ENCODE data around the gene MEOX2.

MEOX2 gene

DNA sequence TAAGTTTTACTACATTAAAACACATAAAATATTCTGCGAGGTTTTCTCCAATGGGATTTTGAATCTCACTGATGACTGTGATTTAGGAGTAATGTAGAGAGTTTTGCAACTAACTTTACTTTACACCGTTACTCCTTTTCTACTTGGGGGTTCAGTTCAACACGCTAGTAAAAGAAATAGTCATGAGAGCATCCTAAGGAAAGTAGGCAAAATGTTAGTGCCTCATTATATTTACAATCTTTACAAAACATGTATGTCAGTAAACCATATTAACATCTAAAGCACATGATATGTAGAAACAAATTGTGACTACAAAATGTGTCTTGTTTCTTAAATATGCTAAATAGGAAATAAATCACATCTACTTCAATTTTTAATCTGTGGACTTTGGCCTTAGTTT lies 6.0 kb downstream of the MEOX2 start:
- no peak for DNase-seq

DNA sequence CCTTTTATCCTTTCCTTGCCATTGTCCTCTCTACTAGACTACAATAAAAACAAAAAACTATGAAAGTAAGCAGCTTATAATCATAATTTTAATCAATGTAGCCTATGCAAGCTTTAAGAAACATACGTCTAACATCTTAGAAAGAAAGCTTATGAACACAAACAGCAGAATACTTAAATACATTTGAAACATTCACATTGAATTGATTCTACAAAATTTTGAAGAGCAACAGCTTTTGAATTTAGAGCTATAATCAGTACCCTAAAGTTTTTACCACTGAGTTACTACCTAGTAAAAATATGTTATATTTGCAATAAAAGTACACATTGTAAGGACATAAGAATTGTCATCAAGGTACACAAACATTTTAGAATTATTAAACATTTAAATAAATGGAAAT lies 7.2 kb downstream of the MEOX2 start:
- no peak for DNase-seq

DNA sequence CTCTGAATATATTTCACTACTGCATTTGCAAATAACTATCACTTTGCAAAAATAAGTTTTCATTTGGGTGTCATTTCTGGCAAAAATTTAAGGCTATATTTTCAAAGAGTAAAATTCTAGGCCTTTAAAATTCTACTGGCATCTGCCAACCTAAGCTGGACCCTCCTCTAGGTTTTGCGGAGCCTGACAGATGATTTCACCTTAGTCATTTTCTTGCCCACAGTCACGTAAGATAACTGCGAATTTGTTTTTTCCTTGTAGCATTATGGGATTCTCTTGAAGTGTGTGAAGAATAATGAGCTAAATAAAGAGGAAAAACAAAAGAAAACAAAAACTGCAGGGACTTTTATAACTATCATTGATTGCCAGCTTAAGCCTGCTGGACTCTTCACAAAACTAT lies 7.8 kb downstream of the MEOX2 start:
- DNase-seq, result no peak

DNA sequence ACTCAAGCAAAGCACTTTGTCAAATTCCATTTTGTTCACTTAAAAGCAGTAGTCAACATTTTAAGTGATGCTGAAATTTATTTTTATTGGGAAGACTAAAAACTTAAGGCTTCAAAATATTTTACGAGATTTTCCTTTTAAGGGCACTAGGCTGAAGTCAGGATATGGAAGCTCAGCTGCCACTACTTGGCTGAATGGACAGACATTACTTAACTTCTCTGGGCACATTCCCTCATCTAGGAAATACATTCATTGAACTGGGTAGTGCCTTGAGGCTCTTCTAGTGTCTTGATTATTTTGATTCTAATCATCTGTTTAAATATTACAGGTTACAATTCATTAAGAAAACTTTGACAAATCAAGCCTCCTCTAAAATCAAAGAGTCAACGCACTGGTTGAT lies 11.1 kb downstream of the MEOX2 start:
- no peak for DNase-seq

DNA sequence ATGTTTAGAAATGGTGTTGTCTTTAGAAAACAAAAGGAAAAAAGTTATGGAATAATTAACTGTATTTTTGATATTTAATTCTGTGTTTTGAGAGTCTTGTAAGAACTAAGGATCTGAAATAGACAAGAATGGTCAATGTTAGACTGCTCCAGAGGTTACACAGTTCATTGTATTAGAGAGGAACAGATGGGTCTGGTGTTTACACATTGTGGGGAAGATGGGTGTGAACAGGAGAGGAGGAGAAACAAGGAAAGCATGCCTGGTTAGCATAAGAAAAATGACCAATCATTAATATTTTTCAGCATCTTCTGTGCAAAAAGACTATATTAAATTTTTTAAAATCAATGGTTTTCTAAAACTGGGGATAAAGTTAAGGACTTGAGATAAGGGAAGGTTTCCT lies 11.9 kb downstream of the MEOX2 start:
- DNase-seq, result no peak

DNA sequence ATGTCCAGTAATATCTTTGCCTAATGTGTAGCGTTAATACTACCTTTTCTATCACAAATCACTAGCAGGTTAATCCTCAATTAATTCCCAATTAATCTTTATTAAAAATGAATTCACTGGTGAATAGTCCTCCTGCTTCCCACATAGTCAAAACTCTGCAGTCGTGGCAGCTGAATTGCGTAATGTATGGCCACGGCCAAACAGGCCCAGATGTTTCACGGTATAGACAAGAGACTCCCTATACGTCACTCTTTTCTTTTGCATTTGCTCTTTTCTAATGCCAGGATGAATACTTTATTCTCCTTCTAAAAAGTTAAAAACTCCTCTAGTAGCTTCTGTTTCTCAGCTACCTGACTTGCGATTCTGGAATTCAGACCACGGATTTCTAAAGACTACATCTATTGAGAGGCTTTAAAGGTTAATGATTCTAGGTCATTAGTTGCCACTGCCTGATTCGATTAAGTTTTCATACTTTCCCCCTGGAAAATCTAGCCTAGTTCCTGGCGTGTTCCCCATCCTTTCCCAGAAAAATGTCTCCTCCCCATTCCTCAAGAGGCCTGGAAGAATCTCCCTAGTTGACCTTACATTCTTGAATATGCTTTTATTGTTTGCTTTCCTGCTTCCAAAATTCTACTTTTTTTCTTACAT lies 16.9 kb downstream of the MEOX2 start:
- no peak for DNase-seq

DNA sequence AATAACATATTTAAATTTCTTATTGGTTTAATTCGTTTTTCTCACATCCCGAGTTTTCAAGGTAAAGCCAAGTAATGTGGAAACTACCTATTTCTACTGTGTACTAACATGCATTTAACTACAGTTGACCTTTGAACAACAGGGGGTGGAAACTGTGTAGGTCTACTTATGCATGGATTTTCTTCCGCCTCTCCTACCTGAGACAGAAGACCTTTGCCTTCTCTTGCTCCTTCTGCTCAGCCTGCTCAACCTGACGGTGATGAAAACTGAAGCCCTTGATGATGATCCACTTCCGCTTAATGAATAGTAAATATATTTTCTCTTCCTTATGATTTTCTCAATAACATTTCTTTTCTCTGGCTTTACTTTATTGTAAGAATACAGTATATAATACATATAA lies 18.5 kb downstream of the MEOX2 start:
- no peak for DNase-seq

DNA sequence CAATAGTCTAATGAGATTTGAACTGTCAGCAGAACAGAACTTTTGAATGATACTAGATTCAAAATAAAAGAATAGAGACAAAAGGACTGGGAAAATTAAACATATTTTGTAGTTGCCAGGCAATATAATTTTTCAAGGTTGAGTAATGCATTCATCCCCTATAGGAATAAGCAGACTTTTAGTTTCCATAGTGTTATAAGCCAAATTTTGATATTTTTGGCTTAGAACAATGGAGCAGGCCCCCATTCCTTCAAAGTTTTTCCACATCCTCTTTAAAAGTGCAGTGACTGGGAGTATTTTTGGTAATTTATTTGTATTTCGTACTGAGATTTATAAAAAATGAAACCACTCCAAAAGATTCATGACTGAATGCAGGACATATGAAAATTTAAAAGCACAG lies 24.0 kb downstream of the MEOX2 start:
- DNase-seq, result no peak

DNA sequence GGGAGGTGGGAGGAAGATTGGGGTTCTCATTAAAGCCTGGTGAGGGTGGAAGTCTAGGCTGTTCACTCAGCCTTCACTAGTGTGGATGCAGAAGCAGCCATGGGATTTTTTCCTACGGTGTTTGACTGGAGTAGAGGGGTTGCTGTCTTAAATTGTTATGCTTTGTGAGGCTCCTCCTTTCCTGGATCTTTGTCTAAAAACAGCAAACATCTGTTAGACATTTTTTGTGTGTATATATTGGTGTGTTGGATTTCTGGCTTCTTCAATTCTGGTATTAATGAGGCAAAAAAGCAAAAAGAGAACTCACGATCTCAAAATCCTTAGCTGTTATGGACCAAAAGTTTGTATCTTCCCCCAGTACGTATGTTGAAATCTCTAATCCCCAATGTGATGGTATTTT lies 28.2 kb downstream of the MEOX2 start:
- DNase-seq, result no peak

DNA sequence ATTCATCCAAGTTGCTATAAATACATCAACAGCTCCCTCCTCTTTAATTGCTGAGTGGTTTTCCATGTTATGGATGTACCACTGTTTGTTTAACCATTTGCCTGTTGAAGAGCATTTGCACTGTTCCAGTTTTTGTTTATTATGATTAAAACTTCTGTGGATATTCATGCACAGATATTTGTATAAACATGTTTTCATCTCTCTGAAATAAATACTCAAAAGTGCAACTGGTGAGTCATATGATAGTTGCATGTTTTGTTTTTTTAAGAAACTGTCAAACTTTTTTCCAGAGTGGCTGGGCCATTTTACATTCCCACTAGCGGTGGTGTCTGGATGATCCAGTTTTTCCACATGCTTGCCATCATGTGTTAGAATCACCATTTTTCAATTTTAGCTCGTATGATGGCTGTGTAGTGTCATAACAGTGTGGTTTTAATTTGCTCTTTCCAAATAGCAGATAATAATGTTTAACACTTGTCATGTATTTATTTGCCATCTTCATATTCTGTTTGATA lies 33.6 kb downstream of the MEOX2 start:
- no peak for DNase-seq

DNA sequence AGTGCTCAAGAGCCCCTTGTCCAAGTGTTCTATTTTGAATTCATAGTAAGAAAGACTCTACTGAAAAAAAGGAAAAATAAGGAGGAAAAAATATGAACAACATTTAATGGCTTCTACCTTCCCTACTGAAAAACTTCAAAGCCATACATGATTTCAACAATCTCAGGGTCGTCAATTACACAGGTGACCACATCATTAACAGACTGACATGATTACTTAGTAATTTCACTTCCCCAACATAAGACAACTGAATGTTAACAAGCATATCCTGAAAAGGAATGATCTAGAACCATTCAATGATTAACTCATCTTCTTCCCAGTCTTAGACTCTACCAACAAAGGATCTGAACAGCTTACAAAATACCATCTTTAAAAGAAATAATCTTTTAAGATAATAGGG lies 34.8 kb downstream of the MEOX2 start:
- DNase-seq, result no peak

DNA sequence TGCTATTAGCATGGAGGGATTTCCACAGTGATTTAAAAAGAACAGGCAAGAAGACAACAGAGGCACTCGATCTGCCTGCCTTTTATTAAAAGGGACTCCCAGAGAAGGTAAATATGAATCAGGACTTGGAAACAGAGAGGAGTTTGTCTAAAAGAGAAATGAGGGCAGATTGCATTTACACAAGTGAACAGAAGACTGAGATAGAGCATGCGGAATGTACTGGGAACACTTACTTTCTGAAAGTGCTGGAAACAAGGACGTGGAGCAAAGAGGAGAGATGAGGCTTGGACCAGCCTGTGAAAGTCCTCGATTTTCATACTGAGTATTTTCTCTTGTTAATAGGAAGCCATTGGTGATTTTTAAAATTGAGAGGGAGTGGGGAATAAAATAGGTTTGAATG lies 35.7 kb downstream of the MEOX2 start:
- no peak for DNase-seq

DNA sequence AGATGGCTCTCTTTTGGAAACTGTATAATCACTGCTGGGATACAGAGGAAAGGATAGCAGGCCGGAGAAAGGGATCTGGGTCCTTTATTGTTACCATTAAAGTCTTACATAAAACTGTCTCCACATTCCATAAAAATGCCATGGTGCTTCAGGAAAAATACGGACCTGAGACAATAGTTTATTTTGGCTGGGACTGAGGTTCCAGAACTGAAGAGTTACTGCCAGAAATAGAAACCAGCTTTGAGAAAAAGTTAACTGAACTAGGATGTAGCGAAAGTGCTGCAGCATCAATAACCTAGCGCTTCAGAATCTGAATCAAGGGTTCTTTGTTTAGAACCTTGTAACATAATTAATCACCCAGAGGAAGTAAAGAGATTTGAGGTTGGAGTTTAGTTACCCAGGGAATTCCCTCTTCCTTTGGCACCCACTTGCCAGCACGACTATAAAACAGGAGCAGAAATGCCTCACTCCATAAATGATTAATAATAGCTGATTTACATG lies 38.0 kb downstream of the MEOX2 start:
- no peak for DNase-seq

DNA sequence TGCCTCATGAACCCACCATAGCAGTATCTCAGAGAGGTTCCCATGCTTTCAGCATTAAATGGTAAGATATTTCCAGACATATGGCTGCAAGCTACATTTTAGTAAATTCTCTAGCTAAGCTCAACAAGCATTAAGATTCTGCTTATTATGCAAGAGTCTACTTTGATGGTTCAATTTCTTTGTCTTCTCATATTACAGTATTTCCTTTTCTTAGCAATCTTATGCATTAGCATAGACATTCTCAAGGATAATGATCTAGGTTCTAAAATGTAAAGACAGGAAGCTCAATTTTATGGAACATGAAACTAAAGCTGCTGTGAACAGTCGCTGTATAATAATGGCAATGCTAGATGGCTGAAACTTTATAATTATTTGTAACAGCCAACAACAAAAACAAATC lies 39.2 kb downstream of the MEOX2 start:
- no peak for DNase-seq

DNA sequence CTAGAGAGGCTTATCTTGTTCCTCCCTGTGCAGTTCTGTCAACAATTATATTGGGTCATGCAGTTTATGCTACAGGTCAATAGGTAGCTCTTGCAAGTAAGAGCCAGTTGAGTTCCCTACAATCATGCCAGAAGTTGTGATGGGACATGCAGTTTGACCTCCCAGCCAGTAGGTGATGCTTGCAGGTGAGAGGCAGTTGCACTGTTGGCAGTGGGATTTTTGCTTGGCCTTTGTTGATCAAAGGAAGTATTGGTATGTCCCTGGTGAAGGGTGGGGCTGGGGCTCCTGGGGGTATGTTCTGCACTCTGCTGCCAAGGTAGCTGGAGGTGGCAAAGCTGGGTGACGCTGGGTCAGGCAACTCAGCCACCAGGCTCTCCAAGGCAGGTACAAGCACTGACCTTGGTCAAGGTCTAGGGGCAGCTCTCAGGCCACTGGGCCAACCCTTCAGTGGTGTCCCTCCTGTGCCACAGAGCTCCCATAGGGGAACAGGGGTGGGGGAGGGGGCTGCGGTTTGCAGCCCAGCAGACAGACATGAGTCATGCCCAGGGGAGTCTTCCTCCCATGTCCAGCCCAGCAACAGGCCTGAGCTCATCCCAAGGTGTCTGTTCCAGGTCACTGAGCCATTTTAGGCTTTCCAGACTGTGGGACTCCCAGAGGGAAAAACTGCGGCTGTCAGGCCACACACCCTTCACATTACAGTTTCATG lies 43.3 kb downstream of the MEOX2 start:
- no peak for DNase-seq

DNA sequence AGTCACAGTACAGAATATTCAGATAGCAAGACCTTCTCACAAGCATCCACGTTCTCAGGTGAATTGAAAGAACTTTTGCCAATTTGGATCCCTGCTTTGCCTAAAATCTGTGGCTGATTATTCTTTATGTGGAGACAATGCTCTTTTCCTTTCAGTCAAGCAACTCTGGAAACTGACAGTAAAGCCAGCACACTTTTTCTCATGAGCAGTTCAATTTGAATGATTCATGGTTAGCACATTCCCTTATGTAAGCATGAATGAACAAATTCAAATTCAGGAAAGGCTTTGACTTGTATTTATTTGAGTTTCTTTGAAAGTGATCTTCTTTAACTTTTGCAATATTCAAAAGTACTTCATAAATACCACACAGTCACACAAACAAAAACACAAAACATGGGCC lies 57.6 kb downstream of the MEOX2 start:
- no peak for DNase-seq

DNA sequence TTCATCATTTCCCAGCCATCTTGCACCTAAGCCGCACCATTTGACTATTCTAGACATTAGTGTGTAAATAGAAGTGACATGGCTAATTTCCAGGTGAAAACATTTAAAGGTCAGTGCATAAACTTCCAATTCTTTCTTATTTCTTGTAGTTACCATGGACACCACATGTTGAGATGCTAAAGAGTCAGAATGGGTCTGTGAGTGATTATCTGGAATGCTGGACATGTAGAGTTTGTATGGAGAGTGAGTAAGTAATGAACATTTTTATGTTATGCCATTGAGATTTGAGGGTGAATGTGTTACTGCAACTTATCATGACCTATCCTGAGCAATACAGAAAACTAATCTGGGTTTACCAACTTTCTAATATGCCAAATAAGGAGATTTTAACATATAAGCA lies 60.4 kb downstream of the MEOX2 start:
- DNase-seq, result no peak

DNA sequence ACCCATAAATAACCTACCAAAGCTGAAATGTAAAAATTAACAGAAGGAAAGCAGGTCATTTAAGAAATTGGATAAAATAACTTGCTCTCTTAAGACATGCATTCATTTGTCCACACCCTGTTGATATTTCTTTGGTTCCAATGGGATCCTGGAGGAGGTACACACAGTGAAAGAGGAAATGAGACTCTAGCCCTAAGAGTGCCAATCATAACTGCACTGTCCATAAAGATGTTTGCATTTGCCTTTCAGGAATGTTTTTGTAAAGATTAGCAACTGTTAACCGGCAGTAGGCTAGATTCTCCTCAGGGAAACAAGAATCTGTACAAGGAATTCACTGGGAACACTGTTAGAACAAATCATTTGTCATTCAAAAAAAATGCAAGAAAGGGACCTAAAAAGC lies 61.0 kb downstream of the MEOX2 start:
- DNase-seq, result no peak

DNA sequence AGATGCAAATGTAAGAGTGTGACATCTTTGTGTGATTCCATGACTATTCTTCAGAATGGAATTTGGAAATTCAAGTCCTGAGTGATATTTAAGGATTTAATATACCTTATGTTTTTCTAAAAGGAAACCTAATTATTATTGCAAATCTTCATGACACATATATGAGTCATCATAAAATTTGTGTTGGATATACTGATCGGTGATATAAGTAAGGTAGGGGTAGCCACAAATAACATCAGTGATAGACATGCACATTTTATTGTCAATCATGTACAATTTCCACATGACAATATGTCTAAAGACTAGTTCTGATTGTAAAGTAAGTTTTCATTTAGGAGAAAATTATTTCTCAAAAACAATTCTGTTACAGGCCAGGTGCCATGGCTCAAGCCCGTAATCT lies 65.0 kb downstream of the MEOX2 start:
- no peak for DNase-seq

DNA sequence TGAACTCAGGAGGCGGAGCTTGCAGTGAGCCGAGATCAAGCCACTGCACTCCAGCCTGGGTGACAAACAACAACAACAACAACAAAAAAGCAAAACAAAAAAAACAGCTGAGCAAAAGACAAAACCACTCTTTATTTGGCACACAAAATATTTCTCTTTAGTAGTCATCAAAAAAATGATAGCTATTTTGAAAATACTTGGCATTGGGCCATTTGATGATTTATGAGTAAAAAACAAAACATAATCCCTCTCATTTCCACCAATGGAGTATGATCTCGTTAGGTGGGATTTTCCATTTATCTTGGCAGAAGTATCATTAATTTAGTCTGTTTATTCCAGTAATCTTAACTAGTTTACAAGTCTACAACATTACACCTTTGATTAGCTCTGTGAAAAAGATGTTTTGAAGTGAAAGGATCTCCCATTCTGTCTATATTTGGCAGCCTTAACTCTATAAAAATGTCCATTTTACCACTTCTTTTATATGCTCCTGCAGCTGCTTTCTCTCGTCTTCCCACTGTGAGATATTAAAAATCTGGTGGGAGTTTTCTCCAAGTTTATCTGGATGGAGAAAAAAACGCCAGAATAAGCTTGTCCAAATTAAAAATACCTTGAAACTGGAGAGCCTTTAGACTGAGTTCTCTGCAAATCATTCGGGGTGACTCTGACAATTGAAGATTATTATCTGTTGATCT lies 65.8 kb downstream of the MEOX2 start:
- no peak for DNase-seq

DNA sequence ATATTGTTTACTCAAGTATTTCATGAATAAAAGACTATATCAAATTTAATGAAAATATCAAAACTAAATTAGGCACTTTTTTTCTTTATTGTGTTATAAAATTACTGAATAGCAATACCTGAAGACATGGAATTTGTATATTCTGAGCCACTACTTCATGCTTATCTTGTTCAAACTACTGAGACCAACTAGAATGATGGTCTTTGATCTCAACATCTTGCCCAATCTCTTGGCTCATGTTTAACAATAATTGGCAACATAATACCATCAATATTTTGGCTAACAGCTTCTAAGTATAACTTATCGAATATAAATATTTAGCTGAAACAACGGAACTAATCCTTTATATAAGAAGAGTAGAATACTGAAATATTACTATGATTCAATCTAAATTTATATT lies 68.2 kb downstream of the MEOX2 start:
- DNase-seq, result no peak

DNA sequence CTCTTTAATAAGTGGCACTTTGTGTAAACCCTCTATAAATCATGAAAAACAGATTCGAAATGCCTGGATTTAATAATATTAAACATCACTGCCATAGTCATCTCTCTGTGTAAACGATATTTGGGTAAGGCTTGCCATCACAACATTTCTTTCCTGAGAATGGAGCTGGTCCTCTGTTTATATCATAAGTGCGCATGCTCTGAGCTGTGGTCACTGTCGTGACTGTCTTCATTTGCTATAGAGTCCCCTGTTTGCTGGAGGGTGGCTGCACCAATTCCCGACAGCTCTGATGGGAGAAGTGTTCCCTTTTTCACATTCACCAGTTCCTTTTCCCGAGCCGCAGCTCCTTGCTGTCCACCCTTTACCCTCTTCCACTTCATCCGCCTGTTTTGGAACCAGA lies 74.3 kb downstream of the MEOX2 start:
- DNase-seq, result no peak

DNA sequence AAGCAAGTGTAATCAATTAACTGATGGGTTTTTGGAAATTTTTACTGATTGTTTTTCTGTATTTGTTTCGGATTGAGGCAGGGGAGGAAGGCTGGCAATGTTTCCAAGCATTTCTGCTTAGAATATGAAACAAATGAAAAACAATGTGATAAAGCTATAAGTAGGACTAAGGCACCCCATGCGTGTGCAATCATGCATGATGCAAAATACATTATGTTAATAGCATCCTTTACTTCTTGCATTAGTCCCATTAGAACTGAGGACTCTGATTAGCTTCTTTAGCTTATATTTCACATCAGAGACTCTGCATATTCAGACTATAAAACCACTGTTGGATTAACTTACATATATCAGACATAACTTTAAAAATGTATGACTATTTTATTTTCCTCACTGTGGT lies 76.0 kb downstream of the MEOX2 start:
- DNase-seq, result no peak

DNA sequence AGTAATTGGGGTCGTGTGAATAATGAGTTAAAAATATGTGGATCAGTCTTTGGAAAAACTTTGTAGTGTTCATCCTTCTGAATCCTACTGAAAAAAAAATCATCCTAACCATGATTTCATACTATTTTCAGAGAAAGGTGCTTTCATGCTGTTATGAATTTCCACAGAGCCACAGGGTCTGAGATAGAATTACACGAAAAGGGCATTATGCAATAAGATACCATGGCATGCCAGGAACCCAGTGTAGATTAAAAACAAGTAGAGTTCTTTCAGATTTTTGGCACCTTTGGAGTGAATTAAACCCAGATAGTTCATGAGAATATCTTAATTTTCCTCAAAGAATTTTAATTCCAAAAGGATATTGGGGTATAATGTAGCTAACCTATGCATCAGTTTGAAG lies 77.2 kb downstream of the MEOX2 start:
- no peak for DNase-seq

All from activated naive CD4-positive, alpha-beta T cell treated with Interleukin-2 at 50 U/mL for 16 hours (primary cell).